ENCODE measurements around the gene PEAK1. TPM values are rescaled to one million over a fixed set of nuclear protein-coding genes. Genes with fewer than 3 reads are reported as not detected.

PEAK1 gene
- total RNA-seq, 1 experiment from 2014 or later: 58.7 TPM

DNA sequence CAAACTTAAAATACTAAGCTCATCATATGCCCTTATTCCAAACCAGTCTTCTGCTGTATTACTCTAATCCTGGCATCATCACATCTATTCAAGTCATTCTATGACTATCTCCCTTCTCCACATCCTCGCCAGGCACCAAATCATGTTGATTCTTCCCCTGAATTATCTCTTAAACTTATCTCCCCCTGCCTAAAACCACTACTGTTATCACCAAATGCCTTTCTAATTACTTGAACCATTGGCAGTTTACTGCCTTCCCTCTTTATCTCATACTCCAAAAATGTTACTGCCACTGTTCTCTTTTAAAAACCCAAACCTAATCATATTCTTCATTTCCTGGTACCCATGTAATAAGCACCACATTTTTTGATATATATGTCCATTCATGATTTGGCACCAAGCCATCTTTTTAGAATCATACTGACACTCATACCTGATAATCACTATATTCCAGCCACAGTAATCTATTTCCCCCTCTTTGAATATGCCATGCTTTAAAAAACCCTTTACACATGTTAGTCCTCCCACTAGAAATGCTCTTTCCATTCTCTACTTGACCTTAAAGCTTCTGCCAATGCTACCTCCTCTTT is 126.8 kb downstream of the PEAK1 start:
- POLR2A ChIA-PET: no interaction called here

GRCh38 chr15:77291107-77291506 is 128.8 kb downstream of the PEAK1 start:
- DNase-seq (ENCODE audit: low read depth, low spot score) (no peak), ATAC-seq (no peak)
- CTCF ChIA-PET: no interaction called here
- no peak overlapping the region for H3K4me3 ChIP-seq (ENCODE audit: low read depth in 2 of 2, low read length in 2 of 2)
- no peak overlapping the region for H3K27ac ChIP-seq (ENCODE audit: low read length)
- no peaks in the 10 kb centered on the region for H3K9me3 ChIP-seq (ENCODE audit: control insufficient read depth, insufficient read depth, low read depth, low read length)
- intact Hi-C loops (cut with micrococcal nuclease; ENCODE audit: unreplicated experiment): no loop called here
- in situ Hi-C loops (cut with HindIII; ENCODE audit: low pct_unique_long_range_greater_than_20kb, low sequenced_read_pairs): no loop called here
- no peaks in the 10 kb centered on the region for H3K36me3 ChIP-seq (ENCODE audit: control insufficient read depth, insufficient read depth, low read length)
- TF ChIP-seq, protein P1, sequence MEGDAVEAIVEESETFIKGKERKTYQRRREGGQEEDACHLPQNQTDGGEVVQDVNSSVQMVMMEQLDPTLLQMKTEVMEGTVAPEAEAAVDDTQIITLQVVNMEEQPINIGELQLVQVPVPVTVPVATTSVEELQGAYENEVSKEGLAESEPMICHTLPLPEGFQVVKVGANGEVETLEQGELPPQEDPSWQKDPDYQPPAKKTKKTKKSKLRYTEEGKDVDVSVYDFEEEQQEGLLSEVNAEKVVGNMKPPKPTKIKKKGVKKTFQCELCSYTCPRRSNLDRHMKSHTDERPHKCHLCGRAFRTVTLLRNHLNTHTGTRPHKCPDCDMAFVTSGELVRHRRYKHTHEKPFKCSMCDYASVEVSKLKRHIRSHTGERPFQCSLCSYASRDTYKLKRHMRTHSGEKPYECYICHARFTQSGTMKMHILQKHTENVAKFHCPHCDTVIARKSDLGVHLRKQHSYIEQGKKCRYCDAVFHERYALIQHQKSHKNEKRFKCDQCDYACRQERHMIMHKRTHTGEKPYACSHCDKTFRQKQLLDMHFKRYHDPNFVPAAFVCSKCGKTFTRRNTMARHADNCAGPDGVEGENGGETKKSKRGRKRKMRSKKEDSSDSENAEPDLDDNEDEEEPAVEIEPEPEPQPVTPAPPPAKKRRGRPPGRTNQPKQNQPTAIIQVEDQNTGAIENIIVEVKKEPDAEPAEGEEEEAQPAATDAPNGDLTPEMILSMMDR (IDR thresholded peaks at IDR 0.05): no peak
- no peak for TF ChIP-seq REST (IDR thresholded peaks at IDR 0.05; ENCODE audit: insufficient read depth in 1 of 2, low read depth in 2 of 2, low read length in 1 of 2)
- TF ChIP-seq TCF7L2 (IDR thresholded peaks at IDR 0.05; ENCODE audit: low read depth, low read length): no peak
- no peak for TF ChIP-seq SIN3A (IDR thresholded peaks at IDR 0.05; ENCODE audit: borderline replicate concordance, insufficient read depth, low read depth, low read length)
- TF ChIP-seq POLR2AphosphoS5 (IDR thresholded peaks at IDR 0.05; ENCODE audit: low read depth, low read length): no peak
- H3K4me1 ChIP-seq (ENCODE audit: control insufficient read depth, insufficient read depth, low read length): no peaks in the 10 kb centered on the region
- H3K27me3 ChIP-seq (ENCODE audit: control insufficient read depth, insufficient read depth, low read length): no peaks in the 10 kb centered on the region
- no TSS peak for BruUV-seq (replicated peaks)
- POLR2A ChIA-PET: no interaction called here

More for the DNA sequence above, 126.8 kb downstream of the PEAK1 start:
- BruUV-seq (replicated peaks): TSS peak; percentile 37
- H3K27me3 ChIP-seq (ENCODE audit: control insufficient read depth, insufficient read depth, low read length): no peaks in the 10 kb centered on the region
- no peak overlapping the region for H3K27ac ChIP-seq (ENCODE audit: low read length)
- H3K36me3 ChIP-seq (ENCODE audit: control insufficient read depth, insufficient read depth, low read length): no peaks in the 10 kb centered on the region
- CTCF ChIA-PET: no interaction called here
- no peak overlapping the region for H3K4me3 ChIP-seq (ENCODE audit: low read depth in 2 of 2, low read length in 2 of 2)
- in situ Hi-C loops (cut with HindIII; ENCODE audit: low pct_unique_long_range_greater_than_20kb, low sequenced_read_pairs) (no loop called here), intact Hi-C loops (cut with micrococcal nuclease; ENCODE audit: unreplicated experiment) (no loop called here)
- no peaks in the 10 kb centered on the region for H3K9me3 ChIP-seq (ENCODE audit: control insufficient read depth, insufficient read depth, low read depth, low read length)
- TF ChIP-seq, protein P1 (IDR thresholded peaks at IDR 0.05): no peak
- TF ChIP-seq POLR2AphosphoS5 (IDR thresholded peaks at IDR 0.05; ENCODE audit: low read depth, low read length) (no peak), REST (IDR thresholded peaks at IDR 0.05; ENCODE audit: insufficient read depth in 1 of 2, low read depth in 2 of 2, low read length in 1 of 2) (no peak), SIN3A (IDR thresholded peaks at IDR 0.05; ENCODE audit: borderline replicate concordance, insufficient read depth, low read depth, low read length) (no peak), TCF7L2 (IDR thresholded peaks at IDR 0.05; ENCODE audit: low read depth, low read length) (no peak)
- H3K4me1 ChIP-seq (ENCODE audit: control insufficient read depth, insufficient read depth, low read length): no peaks in the 10 kb centered on the region
- DNase-seq (ENCODE audit: low read depth, low spot score) (no peak), ATAC-seq (no peak)
